Astrocyte of the cerebellum (primary cell): ENCODE results near the gene CENPO.

Source experiments
- DNase-seq: peaks from one replicate; pipeline ENCODE4 v3.0.0-alpha.2; 2011; ENCODE audit warnings: low read depth
- H3K4me3 ChIP-seq: 2 replicates; pipeline ENCODE4 v1.5.1; 2011; ENCODE audit warnings: mild to moderate bottlenecking, low read depth, low read length, moderate library complexity
- in situ Hi-C: cut with HindIII; loops from 2 replicates; pipeline ENCODE4 v1.10.0; 2017; ENCODE audit warnings: low sequenced_read_pairs
- TF ChIP-seq, protein P1 (sequence below): IDR thresholded peaks from 2 replicates; pipeline ENCODE4 v1.5.1; 2012; ENCODE audit warnings: low read length, low read depth, moderate library complexity, mild to moderate bottlenecking; ENCODE audit errors: missing control alignments

Gene CENPO

DNA sequence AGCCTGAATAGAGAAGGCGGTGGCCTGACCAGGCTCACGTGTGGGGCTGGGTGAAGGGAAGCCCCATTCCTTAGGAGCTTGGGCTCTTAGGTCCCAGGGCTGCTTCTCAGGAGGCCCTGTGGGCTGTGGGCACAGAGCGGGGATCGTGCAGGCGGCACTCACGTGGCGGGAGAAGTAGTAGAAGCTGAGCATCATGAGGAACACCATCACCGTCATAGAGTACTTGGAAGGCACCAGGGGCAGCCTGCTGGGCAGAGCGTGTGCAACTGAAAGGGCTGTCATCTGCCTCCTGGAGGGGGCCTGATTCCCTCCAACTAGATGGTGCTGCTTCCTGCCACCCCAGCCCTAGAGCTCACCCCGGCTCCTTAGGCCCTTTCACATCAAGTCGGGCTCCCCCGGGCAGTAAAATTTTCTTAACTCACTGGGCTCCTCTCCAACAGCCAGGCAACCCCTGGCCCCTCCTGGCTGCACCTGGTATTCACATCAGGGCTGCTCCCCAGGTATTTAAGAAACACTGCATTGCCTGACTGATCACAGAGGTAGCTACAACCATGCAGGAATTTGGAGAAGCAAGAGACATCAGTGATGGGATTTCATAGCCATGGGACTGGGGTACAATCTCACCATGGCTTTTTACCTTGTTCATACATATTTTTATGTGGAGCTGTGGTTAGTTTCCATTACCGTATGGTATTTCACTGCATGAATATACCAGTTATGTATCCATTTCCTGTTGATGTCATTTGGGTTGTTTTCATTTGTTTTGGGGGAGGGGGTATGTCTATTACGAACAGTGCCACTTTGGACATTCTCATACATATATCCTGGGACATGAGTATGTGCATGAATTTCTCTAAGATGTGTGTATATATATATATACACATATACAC is 32.9 kb downstream of the CENPO start:
- in situ Hi-C loops, result no loop called here
- H3K4me3 ChIP-seq, result no peak overlapping the region
- TF ChIP-seq, protein P1, sequence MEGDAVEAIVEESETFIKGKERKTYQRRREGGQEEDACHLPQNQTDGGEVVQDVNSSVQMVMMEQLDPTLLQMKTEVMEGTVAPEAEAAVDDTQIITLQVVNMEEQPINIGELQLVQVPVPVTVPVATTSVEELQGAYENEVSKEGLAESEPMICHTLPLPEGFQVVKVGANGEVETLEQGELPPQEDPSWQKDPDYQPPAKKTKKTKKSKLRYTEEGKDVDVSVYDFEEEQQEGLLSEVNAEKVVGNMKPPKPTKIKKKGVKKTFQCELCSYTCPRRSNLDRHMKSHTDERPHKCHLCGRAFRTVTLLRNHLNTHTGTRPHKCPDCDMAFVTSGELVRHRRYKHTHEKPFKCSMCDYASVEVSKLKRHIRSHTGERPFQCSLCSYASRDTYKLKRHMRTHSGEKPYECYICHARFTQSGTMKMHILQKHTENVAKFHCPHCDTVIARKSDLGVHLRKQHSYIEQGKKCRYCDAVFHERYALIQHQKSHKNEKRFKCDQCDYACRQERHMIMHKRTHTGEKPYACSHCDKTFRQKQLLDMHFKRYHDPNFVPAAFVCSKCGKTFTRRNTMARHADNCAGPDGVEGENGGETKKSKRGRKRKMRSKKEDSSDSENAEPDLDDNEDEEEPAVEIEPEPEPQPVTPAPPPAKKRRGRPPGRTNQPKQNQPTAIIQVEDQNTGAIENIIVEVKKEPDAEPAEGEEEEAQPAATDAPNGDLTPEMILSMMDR, result no peak
- no peak for DNase-seq

DNA sequence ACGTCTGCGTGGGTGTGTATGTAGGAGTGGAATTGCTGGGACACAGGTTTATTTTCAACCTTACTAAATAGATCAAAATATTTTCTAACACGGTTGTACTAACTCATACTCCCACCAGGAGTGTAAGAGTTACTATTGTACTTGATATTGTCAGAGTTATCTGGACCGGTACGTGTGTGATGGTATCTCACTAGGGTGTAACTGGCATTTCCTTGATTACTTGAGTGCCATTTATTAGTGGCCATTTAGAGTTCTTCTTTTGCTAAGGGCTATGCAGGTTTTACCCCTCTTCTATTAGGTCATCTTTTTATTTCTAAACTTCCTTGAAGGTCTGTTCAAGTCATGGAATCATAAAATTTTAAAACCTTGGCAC is 33.5 kb downstream of the CENPO start:
- H3K4me3 ChIP-seq, result no peak overlapping the region
- no peak for DNase-seq
- TF ChIP-seq, protein P1, result no peak
- in situ Hi-C loops, result no loop called here

DNA sequence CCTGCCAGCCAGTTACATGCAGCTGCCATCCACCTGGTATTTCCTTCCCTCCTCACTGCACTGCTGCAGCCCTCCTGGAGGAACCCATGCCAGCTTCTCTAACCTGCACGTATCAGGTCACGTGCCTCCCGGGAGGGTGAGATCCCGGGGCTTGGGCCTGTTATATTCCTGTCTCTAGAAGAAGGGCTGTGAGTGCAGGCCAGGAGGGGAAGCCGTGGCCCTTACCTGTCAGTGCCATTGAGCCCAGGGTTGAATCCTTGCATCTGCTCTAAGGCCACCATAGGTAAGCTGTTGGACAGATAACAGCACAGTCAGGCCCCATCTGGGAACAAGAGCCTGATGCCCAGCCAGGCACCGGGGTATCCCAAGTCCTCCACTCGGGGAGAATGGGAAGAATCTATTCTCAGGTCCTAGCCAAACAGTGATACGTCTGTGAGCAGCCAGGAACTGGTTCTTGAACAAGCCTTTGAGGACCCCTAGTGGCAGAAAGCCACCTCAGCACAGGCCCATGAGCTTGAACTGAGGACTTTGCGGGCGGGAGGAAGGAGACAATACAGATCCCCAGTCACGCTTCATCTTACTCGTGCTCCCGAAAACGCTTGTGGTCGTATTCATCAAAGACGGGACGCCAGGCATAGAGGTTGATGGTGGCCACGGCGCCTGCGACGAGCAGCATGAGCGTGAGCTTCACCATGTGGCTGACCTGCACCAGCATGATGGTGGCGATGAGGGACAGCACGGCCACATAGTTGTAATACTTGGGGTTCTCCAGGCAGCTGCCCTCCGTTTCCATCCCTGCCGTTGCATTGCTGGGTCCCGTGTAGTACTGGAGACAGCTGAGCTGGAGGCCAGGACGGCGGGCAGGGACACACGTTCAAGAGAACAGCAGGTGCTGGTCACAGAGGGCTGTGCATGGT is 34.4 kb downstream of the CENPO start:
- no peak overlapping the region for H3K4me3 ChIP-seq
- TF ChIP-seq, protein P1, result peak; percentile 95
- in situ Hi-C loops, result no loop called here
- peak; percentile 87 for DNase-seq

DNA sequence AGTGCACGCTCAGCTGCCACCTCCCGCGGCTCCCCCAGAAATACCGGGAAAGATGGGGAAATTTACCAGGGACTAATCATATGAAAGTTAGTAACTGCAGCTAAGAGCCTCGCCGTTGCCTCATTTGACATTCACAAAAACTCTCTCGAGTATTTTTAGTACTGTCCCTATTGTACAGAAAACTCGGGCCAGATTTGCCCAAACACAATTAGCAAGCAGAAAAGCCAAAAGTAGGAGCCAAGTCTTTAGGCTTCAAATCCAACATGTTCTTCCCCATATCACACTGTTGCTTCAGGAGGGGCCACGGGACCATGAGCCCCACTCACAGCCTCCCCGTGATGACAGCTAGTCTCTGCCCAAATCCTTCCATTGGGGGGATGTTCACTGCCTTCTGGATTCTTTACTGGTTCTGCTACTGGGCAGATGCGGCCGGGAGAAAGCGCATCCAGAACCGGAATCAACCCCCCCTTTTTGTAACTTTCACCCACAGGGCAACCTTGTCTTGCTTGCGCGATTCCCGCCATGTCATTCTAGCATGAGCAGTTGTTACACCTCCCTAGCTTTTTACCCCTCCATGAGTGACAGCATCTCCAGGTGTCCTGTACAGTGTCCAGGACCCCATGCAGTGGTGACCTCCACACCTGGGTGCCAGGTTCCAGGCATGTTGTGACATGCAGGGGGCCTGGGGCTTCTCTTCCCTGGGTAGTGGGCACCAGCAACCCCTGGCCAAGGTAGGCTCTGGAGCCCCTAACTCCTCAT is 35.2 kb downstream of the CENPO start:
- in situ Hi-C loops, result no loop called here
- TF ChIP-seq, protein P1, result no peak
- no peak overlapping the region for H3K4me3 ChIP-seq
- DNase-seq, result no peak

DNA sequence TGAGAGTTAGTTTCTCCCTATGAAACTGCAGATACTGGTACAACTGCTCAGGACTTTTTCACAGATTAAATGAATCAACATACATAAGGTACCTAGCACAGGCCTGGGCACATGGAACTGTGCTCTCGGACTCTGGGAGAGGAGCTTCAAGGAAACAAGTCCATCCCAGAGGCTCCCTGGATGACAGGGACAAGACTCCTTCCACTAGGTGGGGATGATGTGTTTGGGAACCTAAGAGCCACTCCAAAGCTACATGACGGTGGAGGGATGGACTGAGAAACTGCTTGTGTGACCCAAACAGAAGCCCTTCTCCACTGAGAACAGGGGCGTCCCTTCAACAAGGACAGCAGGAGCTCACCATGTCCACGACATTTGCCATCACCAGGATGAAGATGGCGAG is 37.1 kb downstream of the CENPO start:
- peak; percentile 37 for DNase-seq
- TF ChIP-seq, protein P1, result peak; percentile 46
- in situ Hi-C loops, result no loop called here
- no peak overlapping the region for H3K4me3 ChIP-seq

DNA sequence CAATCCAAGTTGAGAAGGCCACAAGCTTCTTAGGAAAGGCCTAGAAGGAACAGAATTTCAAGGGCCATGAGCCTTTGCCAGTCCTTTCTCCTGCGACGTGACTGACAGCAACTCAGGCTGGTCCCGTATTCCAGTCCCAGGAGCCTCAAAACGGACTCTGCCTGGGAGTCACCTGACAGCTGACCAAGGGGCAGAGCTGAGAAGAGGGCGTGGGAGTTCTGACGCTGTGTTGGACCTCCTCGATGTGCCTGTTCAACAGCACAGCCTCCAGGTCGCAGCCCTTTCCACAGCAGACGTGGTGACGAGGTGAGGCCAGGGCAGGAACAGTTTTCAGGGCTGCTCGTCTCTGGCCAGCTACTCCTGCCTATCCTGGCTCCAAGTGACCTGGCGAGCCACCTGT is 37.6 kb downstream of the CENPO start:
- in situ Hi-C loops, result no loop called here
- TF ChIP-seq, protein P1, result no peak
- H3K4me3 ChIP-seq, result no peak overlapping the region
- DNase-seq, result no peak
